Activated CD4-positive, alpha-beta memory T cell treated with anti-CD3 and anti-CD28 coated beads, Interleukin-2, amount 10 ng/mL, durations not matched to agents 7 days and 5 days (primary cell): ENCODE results near the gene CDC14A. TPM values are rescaled to one million over a fixed set of nuclear protein-coding genes. Genes with fewer than 3 reads are reported as not detected.
"Not testable (repeated sequence)": the region's sequence is repeated elsewhere in the genome, so short reads cannot be mapped to it uniquely, and the experiment has no call there.

Source experiments
- CTCF ChIA-PET: fragments of 350-600 bp; sonication (Branson Sonifier 250); formaldehyde crosslinking; loops from one replicate; lab custom pipeline; 2021; ENCODE audit warnings: antibody characterized with exemption, inconsistent platforms; lab: Charles Lee
- POLR2A ChIA-PET: fragments of 350-600 bp; sonication (Branson Sonifier 250); formaldehyde crosslinking; loops from one replicate; lab custom pipeline; 2021; ENCODE audit warnings: antibody characterized with exemption; lab: Charles Lee
- DNase-seq: peaks from one replicate; pipeline ENCODE4 v3.0.0-alpha.2; 2020
- H3K27ac Mint-ChIP-seq: one replicate; pipeline ENCODE4 v1.8.0; 2021; ENCODE audit warnings: mild to moderate bottlenecking, mixed read lengths
- H3K27me3 Mint-ChIP-seq: one replicate; pipeline ENCODE4 v1.8.0; 2021; ENCODE audit warnings: mixed read lengths
- H3K36me3 Mint-ChIP-seq: one replicate; pipeline ENCODE4 v1.8.0; 2021; ENCODE audit warnings: low read depth, mixed read lengths
- H3K4me1 Mint-ChIP-seq: one replicate; pipeline ENCODE4 v1.8.0; 2021; ENCODE audit warnings: mixed read lengths
- H3K4me3 Mint-ChIP-seq: one replicate; pipeline ENCODE4 v1.8.0; 2021; ENCODE audit warnings: mild to moderate bottlenecking, mixed read lengths
- H3K9me3 Mint-ChIP-seq: one replicate; pipeline ENCODE4 v1.8.0; 2021; ENCODE audit warnings: mixed read lengths
- total RNA-seq, 2 experiments: library from RNA; stranded (reverse); gene quantifications; one replicate each; pipeline ENCODE4 v1.2.3, GENCODE V29; 2021

Gene CDC14A
- total RNA-seq, 2 experiments from 2014 or later = 41.8 to 44.9 TPM

GRCh38 chr1:100358210-100358609, 5.9 kb downstream of the CDC14A start:
- Mint-ChIP-seq H3K4me1 (peaks cover 70% of the 10 kb centered on the region), H3K27me3 (no peaks in the 10 kb centered on the region), H3K36me3 (peaks cover 86% of the 10 kb centered on the region), H3K27ac (peak overlapping the region; percentile 17), H3K9me3 (no peaks in the 10 kb centered on the region), H3K4me3 (no peak overlapping the region)
- no peak for DNase-seq
- CTCF ChIA-PET = interaction anchor here (0.6 to 9.3 kb wide), 12 partner anchors 9 to 311 kb away, joined by 3 to 114 read pairs (median 4); no protein-coding TSS in a partner anchor
- POLR2A ChIA-PET = interaction anchor here (0.8 to 1.5 kb wide), 3 partner anchors 8 to 42 kb away, joined by 3 to 6 read pairs (median 3); no protein-coding TSS in a partner anchor

- peaks cover 73% of the 10 kb centered on the region for H3K4me1 Mint-ChIP-seq
- ChIA-PET POLR2A (interaction anchor here (0.8 kb wide), 2 partner anchors 41 to 64 kb away, joined by 3 to 4 read pairs; no protein-coding TSS in a partner anchor), CTCF (interaction anchor here (1.2 to 9.3 kb wide), 4 partner anchors 9 to 99 kb away, joined by 3 to 114 read pairs (median 6); no protein-coding TSS in a partner anchor)
- H3K9me3 Mint-ChIP-seq = no peaks in the 10 kb centered on the region
- no peak overlapping the region for H3K27ac Mint-ChIP-seq
- H3K4me3 Mint-ChIP-seq = no peak overlapping the region
- H3K36me3 Mint-ChIP-seq = peaks cover 80% of the 10 kb centered on the region
- no peaks in the 10 kb centered on the region for H3K27me3 Mint-ChIP-seq
- DNase-seq = no peak
Observed at GRCh38 chr1:100359139-100359538, 6.8 kb downstream of the CDC14A start.

GRCh38 chr1:100360790-100361510, 8.6 kb downstream of the CDC14A start:
- H3K36me3 Mint-ChIP-seq = peaks cover 81% of the 10 kb centered on the region

GRCh38 chr1:100361511-100362089, 9.3 kb downstream of the CDC14A start:
- H3K27me3 Mint-ChIP-seq = no peaks in the 10 kb centered on the region
- H3K4me1 Mint-ChIP-seq = peaks cover 74% of the 10 kb centered on the region
- H3K9me3 Mint-ChIP-seq = no peaks in the 10 kb centered on the region
- no peak overlapping the region for H3K4me3 Mint-ChIP-seq
- CTCF ChIA-PET = interaction anchor here (1.0 kb wide), 1 partner anchor 93 kb away, joined by 3 read pairs; no protein-coding TSS in a partner anchor
- DNase-seq = no peak
- H3K27ac Mint-ChIP-seq = peak overlapping the region; percentile 8
- peaks cover 83% of the 10 kb centered on the region for H3K36me3 Mint-ChIP-seq
- POLR2A ChIA-PET = interaction anchor here (1.1 to 2.8 kb wide), 2 partner anchors 9 to 39 kb away, joined by 3 to 16 read pairs; partner anchors contain the start of gene CDC14A

More at GRCh38 chr1:100360790-100361510, 8.6 kb downstream of the CDC14A start:
- Mint-ChIP-seq H3K27me3 (no peaks in the 10 kb centered on the region), H3K9me3 (no peaks in the 10 kb centered on the region), H3K4me1 (peaks cover 74% of the 10 kb centered on the region), H3K4me3 (no peak overlapping the region), H3K27ac (no peak overlapping the region)
- POLR2A ChIA-PET = interaction anchor here (0.6 to 2.8 kb wide), 4 partner anchors 8 to 63 kb away, joined by 3 to 16 read pairs (median 3); partner anchors contain the start of gene CDC14A
- CTCF ChIA-PET = interaction anchor here (0.7 to 1.0 kb wide), 2 partner anchors 66 to 94 kb away, joined by 3 to 4 read pairs; no protein-coding TSS in a partner anchor
- DNase-seq = no peak

GRCh38 chr1:100362821-100363466, 10.6 kb downstream of the CDC14A start:
- no peaks in the 10 kb centered on the region for H3K27me3 Mint-ChIP-seq
- H3K36me3 Mint-ChIP-seq = peaks cover 84% of the 10 kb centered on the region
- ChIA-PET POLR2A (interaction anchor here (1.0 to 2.8 kb wide), 2 partner anchors 10 to 38 kb away, joined by 3 to 16 read pairs; partner anchors contain the start of gene CDC14A), CTCF (interaction anchor here (0.8 kb wide), 1 partner anchor 8 kb away, joined by 3 read pairs; no protein-coding TSS in a partner anchor)
- no peak overlapping the region for H3K27ac Mint-ChIP-seq
- no peaks in the 10 kb centered on the region for H3K9me3 Mint-ChIP-seq
- H3K4me1 Mint-ChIP-seq = peaks cover 68% of the 10 kb centered on the region
- H3K4me3 Mint-ChIP-seq = no peak overlapping the region
- no peak for DNase-seq

- peaks cover 87% of the 10 kb centered on the region for H3K36me3 Mint-ChIP-seq
- H3K9me3 Mint-ChIP-seq = peaks cover 2% of the 10 kb centered on the region
- H3K4me1 Mint-ChIP-seq = peaks cover 65% of the 10 kb centered on the region
- H3K27me3 Mint-ChIP-seq = no peaks in the 10 kb centered on the region
- H3K27ac Mint-ChIP-seq = no peak overlapping the region
- DNase-seq = no peak
- CTCF ChIA-PET = no interaction called here
- H3K4me3 Mint-ChIP-seq = no peak overlapping the region
- POLR2A ChIA-PET = interaction anchor here (1.0 to 1.6 kb wide), 3 partner anchors 11 to 37 kb away, joined by 3 to 6 read pairs (median 3); no protein-coding TSS in a partner anchor
Observed at GRCh38 chr1:100363831-100364230, 11.5 kb downstream of the CDC14A start.

- CTCF ChIA-PET = no interaction called here
- Mint-ChIP-seq H3K36me3 (peaks cover 86% of the 10 kb centered on the region), H3K9me3 (peaks cover 4% of the 10 kb centered on the region), H3K4me1 (peaks cover 60% of the 10 kb centered on the region), H3K4me3 (no peak overlapping the region), H3K27ac (no peak overlapping the region), H3K27me3 (no peaks in the 10 kb centered on the region)
- POLR2A ChIA-PET = interaction anchor here (0.6 to 1.6 kb wide), 4 partner anchors 9 to 78 kb away, joined by 3 to 6 read pairs (median 3); no protein-coding TSS in a partner anchor
- no peak for DNase-seq
Observed at GRCh38 chr1:100364697-100365096, 12.4 kb downstream of the CDC14A start.

DNA sequence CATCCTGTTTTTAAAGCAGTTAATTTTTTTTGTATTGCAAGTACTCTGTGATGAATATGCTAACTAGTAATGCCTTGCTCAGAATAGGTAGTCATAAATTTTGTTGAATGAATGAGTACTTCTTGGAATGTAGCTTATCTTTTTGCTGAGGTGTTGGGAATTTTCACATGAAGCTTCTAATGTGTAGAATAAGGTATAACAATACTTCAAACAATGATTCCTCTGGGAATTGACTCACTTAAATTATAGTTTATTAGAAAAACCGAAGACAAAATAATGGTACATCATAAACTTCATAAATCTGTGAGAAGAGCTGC, 13.9 kb downstream of the CDC14A start:
- H3K36me3 Mint-ChIP-seq = peaks cover 86% of the 10 kb centered on the region
- CTCF ChIA-PET = interaction anchor here (0.8 to 1.4 kb wide), 2 partner anchors 14 to 30 kb away, joined by 3 to 4 read pairs; partner anchors contain the start of gene CDC14A
- peaks cover 57% of the 10 kb centered on the region for H3K4me1 Mint-ChIP-seq
- H3K27me3 Mint-ChIP-seq = no peaks in the 10 kb centered on the region
- no peak overlapping the region for H3K27ac Mint-ChIP-seq
- H3K9me3 Mint-ChIP-seq = peaks cover 4% of the 10 kb centered on the region
- no peak for DNase-seq
- H3K4me3 Mint-ChIP-seq = no peak overlapping the region
- POLR2A ChIA-PET = interaction anchor here (0.9 to 1.4 kb wide), 4 partner anchors 8 to 58 kb away, joined by 3 to 9 read pairs (median 4); partner anchors contain the start of gene CDC14A

DNA sequence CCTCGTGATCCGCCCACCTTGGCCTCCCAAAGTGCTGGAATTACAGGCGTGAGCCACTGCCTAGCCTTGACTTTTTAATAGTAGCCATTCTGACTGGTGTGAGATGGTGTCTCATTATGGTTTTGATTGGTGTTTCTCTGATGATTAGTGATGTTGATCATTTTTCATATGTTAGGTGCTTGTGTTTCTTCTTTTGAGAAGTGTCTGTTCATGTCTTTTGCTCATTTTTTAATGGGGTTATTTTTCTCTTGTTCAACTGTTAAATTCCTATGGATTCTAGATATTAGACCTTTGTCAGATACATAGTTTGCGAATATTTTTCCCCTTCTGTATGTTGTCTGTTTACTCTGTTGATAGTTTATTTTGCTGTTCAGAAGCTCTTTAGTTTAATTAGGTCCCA, 17.0 kb downstream of the CDC14A start:
- POLR2A ChIA-PET = interaction anchor here (0.7 to 1.0 kb wide), 2 partner anchors 8 to 17 kb away, joined by 3 read pairs; partner anchors contain the start of gene CDC14A
- H3K27me3 Mint-ChIP-seq, DNase-seq, CTCF ChIA-PET, H3K9me3 Mint-ChIP-seq, H3K27ac Mint-ChIP-seq, H3K4me3 Mint-ChIP-seq: not testable (repeated sequence)
- peaks cover 53% of the 10 kb centered on the region for H3K4me1 Mint-ChIP-seq
- H3K36me3 Mint-ChIP-seq = peaks cover 90% of the 10 kb centered on the region

DNA sequence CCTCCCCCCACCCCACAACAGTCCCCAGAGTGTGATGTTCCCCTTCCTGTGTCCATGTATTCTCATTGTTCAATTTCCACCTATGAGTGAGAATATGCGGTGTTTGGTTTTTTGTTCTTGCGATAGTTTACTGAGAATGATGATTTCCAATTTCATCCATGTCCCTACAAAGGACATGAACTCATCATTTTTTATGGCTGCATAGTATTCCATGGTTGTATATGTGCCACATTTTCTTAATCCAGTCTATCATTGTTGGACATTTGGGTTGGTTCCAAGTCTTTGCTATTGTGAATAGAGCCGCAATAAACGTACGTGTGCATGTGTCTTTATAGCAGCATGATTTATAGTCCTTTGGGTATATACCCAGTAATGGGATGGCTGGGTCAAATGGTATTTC, 21.6 kb downstream of the CDC14A start:
- Mint-ChIP-seq H3K4me1 (peaks cover 56% of the 10 kb centered on the region), H3K36me3 (peaks cover 80% of the 10 kb centered on the region)
- DNase-seq, H3K4me3 Mint-ChIP-seq, H3K27me3 Mint-ChIP-seq, CTCF ChIA-PET, H3K27ac Mint-ChIP-seq, H3K9me3 Mint-ChIP-seq, POLR2A ChIA-PET: not testable (repeated sequence)

- POLR2A ChIA-PET = interaction anchor here (0.9 to 1.5 kb wide), 2 partner anchors 10 to 24 kb away, joined by 4 to 7 read pairs; partner anchors contain the start of gene CDC14A
- H3K27me3 Mint-ChIP-seq, H3K4me3 Mint-ChIP-seq, DNase-seq, H3K27ac Mint-ChIP-seq, H3K9me3 Mint-ChIP-seq, CTCF ChIA-PET: not testable (repeated sequence)
- Mint-ChIP-seq H3K4me1 (peaks cover 57% of the 10 kb centered on the region), H3K36me3 (peaks cover 83% of the 10 kb centered on the region)
Observed at GRCh38 chr1:100376890-100377289, 24.6 kb downstream of the CDC14A start.
